Measurements from ENCODE around the gene LIN7B. TPM values are rescaled to one million over a fixed set of nuclear protein-coding genes. Genes with fewer than 3 reads are reported as not detected.
A peak's percentile ranks its signal among the peaks of the same experiment; 100 is the strongest.

Gene LIN7B
- total and polyA plus RNA-seq, 2 of the 8 experiments (the other 6 are each of a cell fraction or from before 2014, with no cell fraction given), result 4.1 to 4.2 TPM

DNA sequence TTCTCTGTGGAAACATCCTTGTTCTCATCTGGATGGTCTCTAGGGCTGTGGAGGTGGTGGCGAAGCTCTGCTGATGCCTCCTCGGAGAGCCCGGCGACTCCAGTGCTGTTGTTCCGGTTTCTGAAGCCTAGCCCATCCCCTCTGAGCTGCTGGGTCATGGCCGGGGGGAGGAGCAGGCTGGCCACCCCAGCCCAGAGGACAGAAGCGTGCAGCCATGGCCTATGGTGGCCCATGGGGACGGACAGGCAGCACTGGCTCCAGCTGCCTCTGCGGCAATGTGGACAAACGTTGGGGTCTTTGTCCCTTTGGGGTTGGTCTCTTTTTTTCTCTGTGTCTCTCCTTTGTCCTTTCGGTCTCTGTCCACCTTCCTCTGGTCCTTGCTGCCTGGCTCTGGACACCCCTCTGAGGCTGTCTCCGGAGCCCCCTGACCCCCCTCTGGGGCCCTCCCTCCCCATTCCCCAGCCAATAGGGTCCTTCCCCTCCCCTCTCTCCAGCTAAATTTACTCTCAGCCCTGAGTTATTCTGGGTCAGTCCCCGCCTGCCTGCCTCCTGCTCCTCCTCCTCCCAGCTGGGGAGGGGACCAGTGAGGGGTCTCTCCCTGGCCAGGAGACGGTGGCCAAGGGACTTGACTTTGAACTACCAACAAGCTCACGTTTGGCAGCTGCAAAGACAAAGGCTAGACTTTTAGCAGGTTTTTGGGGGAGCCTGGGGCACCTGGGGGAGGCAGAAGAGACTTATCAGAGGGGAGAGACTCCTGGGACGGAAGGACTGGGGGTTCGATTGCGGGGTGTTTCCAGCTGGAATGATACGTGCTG is 41.0 kb downstream of the LIN7B start, which contains the start of gene HRC:
HRC (minus strand) TSS at position 392 of the 815 bp plus-strand sequence; CDS start at position 233, 159 bp downstream.
- H3K14ac ChIP-seq (ENCODE audit: insufficient read length), result no peak within 1 kb of the TSS
- CTCF ChIA-PET (ENCODE audit: partially characterized antibody), result interaction anchor here (0.6 to 2.2 kb wide), 7 partner anchors 9 to 58 kb away, joined by 3 to 9 read pairs (median 4); no protein-coding TSS in a partner anchor
- no peak within 1 kb of the TSS; a peak in 1 of 7 replicates for H3K9ac ChIP-seq (replicated peaks in 1 of 4; ENCODE audit: extremely low read depth in 1 of 4, low read depth in 3 of 4, low read length in 3 of 4)
- H2BK5ac ChIP-seq (ENCODE audit: low read depth, low read length), result no peak within 1 kb of the TSS
- H2AK5ac ChIP-seq (ENCODE audit: low read depth, low read length), result peak within 1 kb of the TSS; percentile 58
- no peak within 1 kb of the TSS for H3K23ac ChIP-seq (ENCODE audit: insufficient read length)
- peak within 1 kb of the TSS; percentile 28 to 46; a peak in 3 of 4 replicates for H3K4me2 ChIP-seq (ENCODE audit: insufficient read depth in 1 of 2, low read depth in 2 of 2, low read length in 2 of 2)
- no peak within 1 kb of the TSS for H3K4ac ChIP-seq (replicated peaks; ENCODE audit: insufficient read length, low read depth, low read length)
- H3K79me1 ChIP-seq (ENCODE audit: low read depth, low read length), result no peaks in the 10 kb centered on the region
- peak within 1 kb of the TSS; percentile 48; the same call in 1 of the 2 replicates for H3K18ac ChIP-seq (ENCODE audit: extremely low read depth, low read length)
- no peaks in the 10 kb centered on the region for H4K20me1 ChIP-seq (replicated peaks in 1 of 2; ENCODE audit: control insufficient read depth in 1 of 2, insufficient read depth in 2 of 2, low read length in 2 of 2)
- H4K8ac ChIP-seq (ENCODE audit: extremely low read depth, insufficient read depth, low read length), result peak within 1 kb of the TSS; percentile 87
- peaks cover 0 to 22% (median 16%) of the 10 kb centered on the region in 4 experiments; a peak in 6 of 7 replicates for H3K4me1 ChIP-seq (replicated peaks in 1 of 4; ENCODE audit: control insufficient read depth in 3 of 4, insufficient read depth in 4 of 4, low read length in 3 of 4)
- peaks cover 0 to 14% (median 9%) of the 10 kb centered on the region in 4 experiments; a peak in 4 of 7 replicates for H3K27me3 ChIP-seq (replicated peaks in 1 of 4; ENCODE audit: control insufficient read depth in 3 of 4, extremely low read depth in 1 of 4, insufficient read depth in 3 of 4, low read length in 3 of 4)
- H4K91ac ChIP-seq (replicated peaks; ENCODE audit: insufficient read length, low read length), result peak within 1 kb of the TSS; percentile 94
- H2AFZ ChIP-seq (ENCODE audit: low read length), result no peak within 1 kb of the TSS
- POLR2A ChIA-PET (ENCODE audit: partially characterized antibody), result interaction anchor here (1.0 kb wide), 1 partner anchor 38 kb away, joined by 4 read pairs; no protein-coding TSS in a partner anchor
- peak within 1 kb of the TSS; percentile 45; the same call in 1 of the 2 replicates for H2BK12ac ChIP-seq (ENCODE audit: low read depth, low read length)
- H3K56ac ChIP-seq (replicated peaks; ENCODE audit: insufficient read length, low read depth, low read length), result no peak within 1 kb of the TSS
- peaks cover 19% of the 10 kb centered on the region; the same call in 1 of the 2 replicates for H3K23me2 ChIP-seq (ENCODE audit: low read depth, low read length)
- H4K5ac ChIP-seq (ENCODE audit: insufficient read length, low read depth, low read length), result no peak within 1 kb of the TSS
- no peaks in the 10 kb centered on the region for H3K36me3 ChIP-seq (ENCODE audit: control insufficient read depth in 2 of 4, insufficient read depth in 4 of 4, low read length in 3 of 4)
- H2BK20ac ChIP-seq (ENCODE audit: low read length), result peak within 1 kb of the TSS; percentile 56
- DNase-seq (ENCODE audit: low read depth in 1 of 2, low spot score in 2 of 2), result peak in 1 of 2 experiments; percentile 51
- H2BK15ac ChIP-seq (ENCODE audit: low read length), result peak within 1 kb of the TSS; percentile 88; the same call in 1 of the 2 replicates
- 73% methylated on average over 12 of the region's 19 CpGs; no CpG with 5 or more reads in 1 of the 2 experiments for WGBS, 2 experiments (ENCODE audit: extremely low coverage in 1 of 2, insufficient coverage in 1 of 2, insufficient read length in 1 of 2, insufficient replicate concordance in 2 of 2, low coverage in 1 of 2, low lambda C conversion rate in 2 of 2, missing lambda C conversion rate in 1 of 2)
- H3K9me3 ChIP-seq (ENCODE audit: insufficient read depth in 2 of 2, low read depth in 1 of 2, low read length in 1 of 2), result no peaks in the 10 kb centered on the region
- H3K27ac ChIP-seq (ENCODE audit: low read depth, low read length), result no peak within 1 kb of the TSS
- FAIRE-seq, result no peak
- H3K4me3 ChIP-seq (ENCODE audit: extremely low read depth in 1 of 4, insufficient read depth in 2 of 4, low read depth in 3 of 4, low read length in 4 of 4), result peak within 1 kb of the TSS in 1 of 4 experiments; percentile 36; a peak in 1 of 8 replicates
- H2BK120ac ChIP-seq (replicated peaks; ENCODE audit: low read depth, low read length), result peak within 1 kb of the TSS; percentile 18
- H3K79me2 ChIP-seq (ENCODE audit: control insufficient read depth in 1 of 2, insufficient read depth in 2 of 2, low read length in 2 of 2), result no peaks in the 10 kb centered on the region
- no peak for TF ChIP-seq KDM1A (IDR thresholded peaks at IDR 0.05; ENCODE audit: borderline replicate concordance, low read length)
- TF ChIP-seq CHD2 (IDR thresholded peaks at IDR 0.05; ENCODE audit: low read length), result no peak
- TF ChIP-seq RBBP5 (IDR thresholded peaks at IDR 0.05; ENCODE audit: borderline replicate concordance, low read depth, low read length), result no peak
- TF ChIP-seq SIX5 (IDR thresholded peaks at IDR 0.05; ENCODE audit: low read depth, low read length), result no peak
- TF ChIP-seq CTBP2 (IDR thresholded peaks at IDR 0.05; ENCODE audit: borderline replicate concordance, insufficient read depth, insufficient read length, low read length), result no peak
- no peak for TF ChIP-seq JUN (IDR thresholded peaks at IDR 0.05; ENCODE audit: low read depth, low read length)
- TF ChIP-seq, protein P1, sequence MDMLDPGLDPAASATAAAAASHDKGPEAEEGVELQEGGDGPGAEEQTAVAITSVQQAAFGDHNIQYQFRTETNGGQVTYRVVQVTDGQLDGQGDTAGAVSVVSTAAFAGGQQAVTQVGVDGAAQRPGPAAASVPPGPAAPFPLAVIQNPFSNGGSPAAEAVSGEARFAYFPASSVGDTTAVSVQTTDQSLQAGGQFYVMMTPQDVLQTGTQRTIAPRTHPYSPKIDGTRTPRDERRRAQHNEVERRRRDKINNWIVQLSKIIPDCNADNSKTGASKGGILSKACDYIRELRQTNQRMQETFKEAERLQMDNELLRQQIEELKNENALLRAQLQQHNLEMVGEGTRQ (IDR thresholded peaks at IDR 0.05; ENCODE audit: low read length), result no peak
- no peak for TF ChIP-seq SP4 (IDR thresholded peaks at IDR 0.05; ENCODE audit: low read length)
- no peak for TF ChIP-seq SP2 (IDR thresholded peaks at IDR 0.05; ENCODE audit: low read length)
- no peak for TF ChIP-seq CHD1 (IDR thresholded peaks at IDR 0.05; ENCODE audit: low read depth, low read length)
- TF ChIP-seq MAFK (IDR thresholded peaks at IDR 0.05; ENCODE audit: low read depth, low read length), result no peak
